HT1080 (cell line): ENCODE results near the gene SFRP2. TPM values are rescaled to one million over a fixed set of nuclear protein-coding genes. Genes with fewer than 3 reads are reported as not detected.

Experiments used
- DNase-seq: peaks from one replicate; pipeline ENCODE4 v3.0.0-alpha.2; 2015; ENCODE audit warnings: low read depth
- total RNA-seq: library from RNA; depleted of rRNA; stranded (reverse); fragments of >200 nt; shearing (Covaris generic); gene quantifications from 2 replicates; pipeline ENCODE4 v1.2.3, GENCODE V29; 2014

The SFRP2 gene
- total RNA-seq, 1 experiment from 2014 or later, result not detected

- DNase-seq, result no peak
Observed at GRCh38 chr4:153777421-153777820, 11.5 kb downstream of the SFRP2 start.

- no peak for DNase-seq
Observed at GRCh38 chr4:153776601-153777000, 12.3 kb downstream of the SFRP2 start.

DNA sequence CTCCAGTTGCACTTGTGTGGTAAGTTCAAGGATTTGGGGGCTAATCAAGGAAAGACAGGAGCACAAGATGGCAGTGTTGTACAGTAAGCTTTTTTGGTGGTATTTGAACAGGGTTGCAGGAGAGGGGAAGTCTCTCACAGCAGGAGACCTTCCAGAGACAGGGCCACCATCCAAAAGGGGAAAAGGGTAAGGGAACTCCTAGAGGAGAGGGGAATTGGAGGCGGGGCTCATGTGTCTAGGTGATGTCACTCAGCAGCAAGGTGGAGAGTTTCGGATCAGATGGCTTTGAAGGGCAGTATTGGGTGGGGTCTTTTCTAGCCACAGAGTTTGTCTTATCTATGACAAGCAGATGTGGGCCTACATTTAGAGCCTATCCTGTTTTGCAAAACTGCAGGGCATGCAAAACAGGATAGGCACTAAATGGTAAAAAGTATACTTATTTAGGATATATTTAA lies 15.6 kb downstream of the SFRP2 start:
- peak; percentile 34 for DNase-seq

- no peak for DNase-seq
Observed at GRCh38 chr4:153771046-153771445, 17.8 kb downstream of the SFRP2 start.

GRCh38 chr4:153766758-153767157 lies 22.1 kb downstream of the SFRP2 start:
- DNase-seq, result no peak

GRCh38 chr4:153765894-153766293 lies 23.0 kb downstream of the SFRP2 start:
- DNase-seq, result no peak

- no peak for DNase-seq
Observed at GRCh38 chr4:153764601-153765368, 24.1 kb downstream of the SFRP2 start.

GRCh38 chr4:153763404-153763803 lies 25.5 kb downstream of the SFRP2 start:
- DNase-seq, result no peak

- DNase-seq, result no peak
Observed at GRCh38 chr4:153759407-153760316, 29.2 kb downstream of the SFRP2 start, which contains the start of gene RNF175. Gene RNF175, minus strand, starts transcription at chr4:153760024. Its CDS starts 162 bp downstream, at chr4:153759862.

GRCh38 chr4:153758688-153759406 lies 30.0 kb downstream of the SFRP2 start:
- no peak for DNase-seq

GRCh38 chr4:153758136-153758535 lies 30.7 kb downstream of the SFRP2 start:
- DNase-seq, result no peak

GRCh38 chr4:153757407-153757806 lies 31.5 kb downstream of the SFRP2 start:
- peak; percentile 36 for DNase-seq

DNA sequence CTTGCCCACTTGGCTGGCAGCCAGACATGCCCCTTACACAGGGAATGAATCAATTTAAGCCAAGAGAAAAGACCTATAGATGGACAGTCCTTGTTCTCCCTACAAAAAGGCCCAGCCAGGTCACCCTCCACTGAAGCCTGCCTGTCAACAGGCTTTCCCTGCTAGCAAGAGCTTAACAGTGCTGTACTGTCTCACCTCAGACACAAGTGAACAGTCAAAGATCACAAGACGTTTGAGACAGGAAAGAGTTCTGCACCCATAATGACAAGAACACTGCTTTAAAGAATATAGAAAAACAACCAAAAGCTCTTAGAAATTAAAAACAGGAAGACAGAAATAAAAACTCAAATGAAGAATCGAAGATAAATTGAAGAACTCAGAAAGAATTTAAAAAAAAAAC lies 33.7 kb downstream of the SFRP2 start:
- DNase-seq, result no peak

GRCh38 chr4:153750197-153750817 lies 38.6 kb downstream of the SFRP2 start:
- peak; percentile 70 for DNase-seq

- peak; percentile 70 for DNase-seq
Observed at GRCh38 chr4:153748378-153748777, 40.5 kb downstream of the SFRP2 start.

DNA sequence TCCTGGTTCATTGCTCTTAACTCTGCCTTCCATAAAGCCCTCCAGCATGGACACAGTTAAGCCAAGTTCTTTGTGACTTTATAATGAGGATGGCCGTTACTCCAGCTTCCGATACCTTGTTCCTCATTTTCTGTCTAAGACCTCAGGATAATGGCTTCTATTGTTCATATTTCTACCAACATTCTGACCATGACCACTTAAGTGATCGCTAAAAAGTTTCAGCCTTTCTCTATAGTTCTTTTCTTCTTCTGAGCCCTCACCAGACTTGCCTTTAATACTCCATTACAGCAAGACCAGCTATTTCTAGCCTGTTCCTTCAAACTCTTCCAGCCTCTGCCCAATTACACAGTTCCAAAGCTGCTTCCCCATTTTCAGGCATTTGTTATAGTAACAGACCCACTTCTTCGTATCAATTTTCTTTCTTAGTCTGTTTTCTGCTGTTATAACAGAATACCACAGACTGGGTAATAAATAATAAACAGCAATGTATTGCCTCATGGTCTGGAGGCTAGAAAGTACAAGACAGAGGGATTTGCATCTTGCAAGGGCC lies 41.4 kb downstream of the SFRP2 start:
- DNase-seq, result no peak

DNA sequence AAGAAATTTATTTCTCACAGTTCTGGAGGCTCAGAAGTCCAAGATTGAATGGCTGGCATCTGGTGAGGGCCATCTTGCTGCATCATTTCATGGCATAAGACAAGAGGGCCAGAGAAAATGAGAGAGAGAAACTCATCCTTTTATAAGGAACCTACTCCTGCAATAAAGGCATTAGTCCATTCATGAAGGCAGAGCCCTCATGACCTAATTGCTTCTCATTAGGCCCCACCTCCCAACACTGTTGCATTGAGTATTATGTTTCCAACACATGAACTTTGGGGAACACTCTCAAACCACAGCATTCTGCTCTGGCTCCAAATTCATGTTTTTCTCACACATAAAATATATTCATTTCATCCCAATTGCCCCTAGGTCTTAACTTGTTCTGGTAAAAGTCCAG lies 43.2 kb downstream of the SFRP2 start:
- no peak for DNase-seq

GRCh38 chr4:153741541-153741940 lies 47.3 kb downstream of the SFRP2 start:
- no peak for DNase-seq

GRCh38 chr4:153735906-153736461 lies 52.9 kb downstream of the SFRP2 start:
- no peak for DNase-seq

DNA sequence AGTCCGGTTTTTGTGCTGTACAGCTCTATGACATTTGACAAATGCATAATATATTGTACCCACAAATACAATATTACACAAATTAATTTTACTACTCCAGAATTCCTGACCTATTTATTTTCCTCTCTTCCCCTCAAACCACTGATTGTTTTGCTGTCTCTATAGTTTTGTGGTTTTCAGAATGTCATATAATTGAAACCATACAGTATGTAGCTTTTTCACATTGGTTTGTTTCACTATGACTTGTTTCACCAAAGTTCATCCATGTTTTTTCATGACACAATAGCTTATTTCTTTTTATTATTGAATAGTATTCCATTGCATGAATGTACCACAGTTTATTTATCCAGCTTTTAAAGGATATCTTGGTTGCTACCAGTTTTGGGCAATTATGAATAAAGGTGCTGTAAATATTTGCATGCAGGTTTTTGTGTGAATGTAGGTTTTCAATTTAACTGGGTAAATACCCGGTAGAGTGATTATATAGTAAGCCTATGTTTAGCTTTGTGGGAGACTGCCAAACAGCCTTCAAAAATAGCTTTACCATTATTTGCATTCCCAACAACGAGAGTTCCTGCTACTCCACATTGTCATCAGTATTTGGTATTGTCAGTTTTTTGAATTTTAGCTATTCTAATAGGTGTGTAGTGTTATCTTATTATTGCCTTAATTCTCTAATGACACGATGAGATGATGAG lies 55.0 kb downstream of the SFRP2 start:
- no peak for DNase-seq
